Breast epithelium (tissue), 3 donors: ENCODE data around the gene PCBP4.

ENCODE experiments used
- POLR2A ChIP-seq: fragments of 450-650 bp; IDR thresholded peaks from one replicate; pipeline ENCODE4 v1.6.1; 2016; ENCODE audit warnings: antibody characterized with exemption, mild to moderate bottlenecking, moderate library complexity
- TF ChIP-seq, protein P1 (sequence below), 3 donors: fragments of 450-650 bp; IDR thresholded peaks; one replicate each; pipeline ENCODE4 v1.5.1; 2016 to 2017; ENCODE audit warnings: antibody characterized with exemption in 3 of 3, mild to moderate bottlenecking in 3 of 3, moderate library complexity in 3 of 3

DNA sequence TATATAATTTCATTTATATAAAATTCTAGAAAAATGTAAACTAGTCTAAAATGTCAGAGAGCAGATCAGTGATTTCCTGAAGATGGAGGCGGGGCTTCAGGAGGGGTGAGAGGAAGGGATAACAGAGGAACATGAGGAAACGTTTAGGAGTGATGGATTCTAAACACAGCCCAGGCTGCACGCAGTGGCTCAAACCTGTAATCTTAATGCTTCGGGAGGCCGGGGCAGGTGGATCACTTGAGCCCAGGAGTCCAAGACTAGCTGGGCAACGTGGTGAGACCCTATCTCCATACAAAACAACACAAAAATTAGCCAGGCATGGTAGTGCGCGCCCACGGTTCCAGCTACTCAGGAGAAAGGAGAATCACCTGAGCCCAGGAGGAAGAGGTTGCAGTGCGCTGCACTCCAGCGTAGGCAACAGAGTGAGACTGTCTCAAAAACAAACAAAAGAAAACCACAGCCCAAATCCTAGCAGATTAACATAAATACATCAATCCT lies 46.1 kb downstream of the PCBP4 start:
- TF ChIP-seq, protein P1, sequence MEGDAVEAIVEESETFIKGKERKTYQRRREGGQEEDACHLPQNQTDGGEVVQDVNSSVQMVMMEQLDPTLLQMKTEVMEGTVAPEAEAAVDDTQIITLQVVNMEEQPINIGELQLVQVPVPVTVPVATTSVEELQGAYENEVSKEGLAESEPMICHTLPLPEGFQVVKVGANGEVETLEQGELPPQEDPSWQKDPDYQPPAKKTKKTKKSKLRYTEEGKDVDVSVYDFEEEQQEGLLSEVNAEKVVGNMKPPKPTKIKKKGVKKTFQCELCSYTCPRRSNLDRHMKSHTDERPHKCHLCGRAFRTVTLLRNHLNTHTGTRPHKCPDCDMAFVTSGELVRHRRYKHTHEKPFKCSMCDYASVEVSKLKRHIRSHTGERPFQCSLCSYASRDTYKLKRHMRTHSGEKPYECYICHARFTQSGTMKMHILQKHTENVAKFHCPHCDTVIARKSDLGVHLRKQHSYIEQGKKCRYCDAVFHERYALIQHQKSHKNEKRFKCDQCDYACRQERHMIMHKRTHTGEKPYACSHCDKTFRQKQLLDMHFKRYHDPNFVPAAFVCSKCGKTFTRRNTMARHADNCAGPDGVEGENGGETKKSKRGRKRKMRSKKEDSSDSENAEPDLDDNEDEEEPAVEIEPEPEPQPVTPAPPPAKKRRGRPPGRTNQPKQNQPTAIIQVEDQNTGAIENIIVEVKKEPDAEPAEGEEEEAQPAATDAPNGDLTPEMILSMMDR (IDR thresholded peaks at IDR 0.05), result no peak
- TF ChIP-seq POLR2A, result no peak
